HCT116 (cell line): Measurements from ENCODE around the gene VTN.

Experiments used
- CEBPB ChIP-seq: IDR thresholded peaks from 2 replicates; pipeline ENCODE4 v1.6.1; 2012; ENCODE audit warnings: low read depth
- EZH2 ChIP-seq: fragments of 200-600 bp; sonication (generic); IDR thresholded peaks from 2 replicates; pipeline ENCODE4 v1.6.1; 2017; ENCODE audit warnings: antibody characterized with exemption, mixed run types
- EZH2phosphoT487 ChIP-seq: fragments of 200-600 bp; IDR thresholded peaks from 2 replicates; pipeline ENCODE4 v1.6.1; 2018; ENCODE audit warnings: antibody characterized with exemption, borderline replicate concordance
- FOSL1 ChIP-seq: IDR thresholded peaks from 2 replicates; pipeline ENCODE4 v1.6.1; 2012; ENCODE audit warnings: low read depth
- MAX ChIP-seq: IDR thresholded peaks from 2 replicates; pipeline ENCODE4 v1.6.1; 2012
- POLR2A ChIP-seq: IDR thresholded peaks from 2 replicates; pipeline ENCODE4 v1.7.0; 2011; ENCODE audit warnings: borderline replicate concordance; ENCODE audit not compliant: insufficient read depth, insufficient read length; ENCODE audit errors: extremely low read depth
- POLR2AphosphoS5 ChIP-seq: IDR thresholded peaks from 2 replicates; pipeline ENCODE4 v1.6.1; 2011; ENCODE audit warnings: mild to moderate bottlenecking, low read depth, low read length, moderate library complexity
- SIN3A ChIP-seq: IDR thresholded peaks from 2 replicates; pipeline ENCODE4 v1.6.1; 2012; ENCODE audit warnings: low read depth
- SP1 ChIP-seq: IDR thresholded peaks from 2 replicates; pipeline ENCODE4 v1.6.1; 2012; ENCODE audit warnings: low read depth
- SRF ChIP-seq: IDR thresholded peaks from 2 replicates; pipeline ENCODE4 v1.6.1; 2012; ENCODE audit warnings: low read depth
- ZBTB33 ChIP-seq: IDR thresholded peaks from 2 replicates; pipeline ENCODE4 v1.6.1; 2011; ENCODE audit warnings: mild to moderate bottlenecking, low read length, moderate library complexity; ENCODE audit not compliant: insufficient replicate concordance; ENCODE audit errors: extremely low read depth
- ZNF274 ChIP-seq: fragments of 200-500 bp; sonication (Bioruptor generic); IDR thresholded peaks from 2 replicates; pipeline ENCODE4 v1.6.1; 2014; ENCODE audit warnings: mild to moderate bottlenecking, low read depth, low read length, inconsistent platforms
- TF ChIP-seq, protein P1 (sequence below): IDR thresholded peaks from 2 replicates; pipeline ENCODE4 v1.6.1; 2012; ENCODE audit warnings: low read depth
- TF ChIP-seq, protein P2 (sequence below), 3 experiments: fragments of 200-600 bp in 1 of 3; sonication (generic) in 1 of 3; IDR thresholded peaks in 2 of 3; conservative IDR thresholded peaks in 1 of 3; 2 replicates each; pipeline ENCODE4 v1.5.1; 2012 to 2017; ENCODE audit warnings: low read depth in 2 of 3, low read length in 2 of 3, antibody characterized with exemption in 1 of 3, borderline replicate concordance in 1 of 3, control low read depth in 1 of 3, mild to moderate bottlenecking in 1 of 3, mixed read lengths in 1 of 3, mixed run types in 1 of 3, moderate library complexity in 1 of 3; ENCODE audit not compliant: insufficient read depth in 1 of 3

GRCh38 chr17:28370744-28371103 is 617 bp upstream of the VTN start:
- TF ChIP-seq, protein P1, sequence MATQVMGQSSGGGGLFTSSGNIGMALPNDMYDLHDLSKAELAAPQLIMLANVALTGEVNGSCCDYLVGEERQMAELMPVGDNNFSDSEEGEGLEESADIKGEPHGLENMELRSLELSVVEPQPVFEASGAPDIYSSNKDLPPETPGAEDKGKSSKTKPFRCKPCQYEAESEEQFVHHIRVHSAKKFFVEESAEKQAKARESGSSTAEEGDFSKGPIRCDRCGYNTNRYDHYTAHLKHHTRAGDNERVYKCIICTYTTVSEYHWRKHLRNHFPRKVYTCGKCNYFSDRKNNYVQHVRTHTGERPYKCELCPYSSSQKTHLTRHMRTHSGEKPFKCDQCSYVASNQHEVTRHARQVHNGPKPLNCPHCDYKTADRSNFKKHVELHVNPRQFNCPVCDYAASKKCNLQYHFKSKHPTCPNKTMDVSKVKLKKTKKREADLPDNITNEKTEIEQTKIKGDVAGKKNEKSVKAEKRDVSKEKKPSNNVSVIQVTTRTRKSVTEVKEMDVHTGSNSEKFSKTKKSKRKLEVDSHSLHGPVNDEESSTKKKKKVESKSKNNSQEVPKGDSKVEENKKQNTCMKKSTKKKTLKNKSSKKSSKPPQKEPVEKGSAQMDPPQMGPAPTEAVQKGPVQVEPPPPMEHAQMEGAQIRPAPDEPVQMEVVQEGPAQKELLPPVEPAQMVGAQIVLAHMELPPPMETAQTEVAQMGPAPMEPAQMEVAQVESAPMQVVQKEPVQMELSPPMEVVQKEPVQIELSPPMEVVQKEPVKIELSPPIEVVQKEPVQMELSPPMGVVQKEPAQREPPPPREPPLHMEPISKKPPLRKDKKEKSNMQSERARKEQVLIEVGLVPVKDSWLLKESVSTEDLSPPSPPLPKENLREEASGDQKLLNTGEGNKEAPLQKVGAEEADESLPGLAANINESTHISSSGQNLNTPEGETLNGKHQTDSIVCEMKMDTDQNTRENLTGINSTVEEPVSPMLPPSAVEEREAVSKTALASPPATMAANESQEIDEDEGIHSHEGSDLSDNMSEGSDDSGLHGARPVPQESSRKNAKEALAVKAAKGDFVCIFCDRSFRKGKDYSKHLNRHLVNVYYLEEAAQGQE: no peak
- TF ChIP-seq POLR2A: no peak
- no peak for TF ChIP-seq CEBPB
- TF ChIP-seq, protein P2, sequence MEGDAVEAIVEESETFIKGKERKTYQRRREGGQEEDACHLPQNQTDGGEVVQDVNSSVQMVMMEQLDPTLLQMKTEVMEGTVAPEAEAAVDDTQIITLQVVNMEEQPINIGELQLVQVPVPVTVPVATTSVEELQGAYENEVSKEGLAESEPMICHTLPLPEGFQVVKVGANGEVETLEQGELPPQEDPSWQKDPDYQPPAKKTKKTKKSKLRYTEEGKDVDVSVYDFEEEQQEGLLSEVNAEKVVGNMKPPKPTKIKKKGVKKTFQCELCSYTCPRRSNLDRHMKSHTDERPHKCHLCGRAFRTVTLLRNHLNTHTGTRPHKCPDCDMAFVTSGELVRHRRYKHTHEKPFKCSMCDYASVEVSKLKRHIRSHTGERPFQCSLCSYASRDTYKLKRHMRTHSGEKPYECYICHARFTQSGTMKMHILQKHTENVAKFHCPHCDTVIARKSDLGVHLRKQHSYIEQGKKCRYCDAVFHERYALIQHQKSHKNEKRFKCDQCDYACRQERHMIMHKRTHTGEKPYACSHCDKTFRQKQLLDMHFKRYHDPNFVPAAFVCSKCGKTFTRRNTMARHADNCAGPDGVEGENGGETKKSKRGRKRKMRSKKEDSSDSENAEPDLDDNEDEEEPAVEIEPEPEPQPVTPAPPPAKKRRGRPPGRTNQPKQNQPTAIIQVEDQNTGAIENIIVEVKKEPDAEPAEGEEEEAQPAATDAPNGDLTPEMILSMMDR (IDR thresholded peaks at IDR 0.05 in 2 of 3, conservative IDR thresholded peaks at IDR 0.05 in 1 of 3; ENCODE audit: borderline replicate concordance in 1 of 3, insufficient read depth in 1 of 3, low read depth in 2 of 3, low read length in 2 of 3): no peak
- no peak for TF ChIP-seq SP1
- no peak for TF ChIP-seq EZH2phosphoT487
- TF ChIP-seq ZBTB33: no peak
- TF ChIP-seq POLR2AphosphoS5: no peak
- TF ChIP-seq SRF: no peak
- TF ChIP-seq SIN3A: no peak
- TF ChIP-seq MAX: no peak
- TF ChIP-seq EZH2: no peak
- no peak for TF ChIP-seq FOSL1
- TF ChIP-seq ZNF274: no peak
